HT1080 (cell line): Measurements from ENCODE around the gene ZDHHC4. TPM values are rescaled to one million over a fixed set of nuclear protein-coding genes. Genes with fewer than 3 reads are reported as not detected.

ENCODE experiments used
- DNase-seq: peaks from one replicate; pipeline ENCODE4 v3.0.0-alpha.2; 2015; ENCODE audit warnings: low read depth
- polyA plus RNA-seq, 2 experiments: library from polyadenylated mRNA; depleted of rRNA; stranded (reverse); fragments of >200 nt; gene quantifications; 2 replicates each; pipeline ENCODE4 v1.2.3, GENCODE V29; 2015
- total RNA-seq: library from RNA; depleted of rRNA; stranded (reverse); fragments of >200 nt; shearing (Covaris generic); gene quantifications from 2 replicates; pipeline ENCODE4 v1.2.3, GENCODE V29; 2014; rRNA removed

Gene ZDHHC4
- total RNA-seq = 41.7 and 55.9 TPM in 2 replicates
- 57.7 and 60.0 TPM in 2 replicates for polyA plus RNA-seq (2015; cell fraction: cytosol; rRNA removed)
- polyA plus RNA-seq (2015; cell fraction: nucleus; rRNA removed) = 34.2 and 36.1 TPM in 2 replicates

- DNase-seq = peak; percentile 81
Observed at GRCh38 chr7:6577369-6578113, at the start of gene ZDHHC4. TSS of gene ZDHHC4 (plus strand) at chr7:6577454. CDS start at chr7:6580562, 3,108 bp downstream.

- DNase-seq = no peak
Observed at GRCh38 chr7:6528401-6529130, 48.7 kb upstream of the ZDHHC4 start.

- DNase-seq = no peak
Observed at GRCh38 chr7:6529643-6530042, 47.6 kb upstream of the ZDHHC4 start.

- no peak for DNase-seq
Observed at GRCh38 chr7:6530626-6531491, 46.4 kb upstream of the ZDHHC4 start.

- DNase-seq = no peak
Observed at GRCh38 chr7:6531492-6532279, 45.6 kb upstream of the ZDHHC4 start.

GRCh38 chr7:6532516-6532915 is 44.7 kb upstream of the ZDHHC4 start:
- no peak for DNase-seq

- DNase-seq = no peak
Observed at GRCh38 chr7:6533893-6534495, 43.3 kb upstream of the ZDHHC4 start.

GRCh38 chr7:6536262-6537260 is 40.7 kb upstream of the ZDHHC4 start:
- DNase-seq = no peak

GRCh38 chr7:6542368-6542767 is 34.9 kb upstream of the ZDHHC4 start:
- no peak for DNase-seq

GRCh38 chr7:6545398-6546126 is 31.7 kb upstream of the ZDHHC4 start:
- DNase-seq = no peak

- no peak for DNase-seq
Observed at GRCh38 chr7:6546498-6547251, 30.6 kb upstream of the ZDHHC4 start.

- no peak for DNase-seq
Observed at GRCh38 chr7:6547400-6547799, 29.9 kb upstream of the ZDHHC4 start.

- no peak for DNase-seq
Observed at GRCh38 chr7:6551016-6551511, 26.2 kb upstream of the ZDHHC4 start, which contains the start of gene GRID2IP. TSS of gene GRID2IP (minus strand) at chr7:6551461. CDS start at chr7:6551436, 25 bp downstream.

- DNase-seq = no peak
Observed at GRCh38 chr7:6553448-6554044, 23.7 kb upstream of the ZDHHC4 start.

- no peak for DNase-seq
Observed at GRCh38 chr7:6554848-6555247, 22.4 kb upstream of the ZDHHC4 start.

- DNase-seq = no peak
Observed at GRCh38 chr7:6556196-6556595, 21.1 kb upstream of the ZDHHC4 start.

- DNase-seq = peak; percentile 34
Observed at GRCh38 chr7:6558837-6559236, 18.4 kb upstream of the ZDHHC4 start.
